Thyroid gland (tissue), 4 donors: ENCODE measurements around the gene SELP.

Experiments used
- CTCF ChIP-seq, 6 experiments: fragments of 200-600 bp in 3 of 6; fragments of 450-650 bp in 3 of 6; sonication (generic) in 3 of 6; IDR thresholded peaks; one replicate each; pipeline ENCODE4 v1.5.1; 2016 to 2019; ENCODE audit warnings: antibody characterized with exemption in 6 of 6, mild to moderate bottlenecking in 2 of 6, inconsistent platforms in 1 of 6, moderate library complexity in 1 of 6
- POLR2A ChIP-seq, 2 donors: fragments of 450-650 bp; IDR thresholded peaks; one replicate each; pipeline ENCODE4 v1.6.1; 2017; ENCODE audit warnings: antibody characterized with exemption in 2 of 2, mild to moderate bottlenecking in 2 of 2, moderate library complexity in 1 of 2

GRCh38 chr1:169620565-169620964 is 9.4 kb downstream of the SELP start:
- TF ChIP-seq POLR2A (IDR thresholded peaks at IDR 0.05) (no peak), CTCF (IDR thresholded peaks at IDR 0.05) (no peak)
